ENCODE results near the gene ST7. TPM values are rescaled to one million over a fixed set of nuclear protein-coding genes. Genes with fewer than 3 reads are reported as not detected.
A peak's percentile ranks its signal among the peaks of the same experiment; 100 is the strongest.

Gene ST7
- total RNA-seq, 2 donors from 2014 or later = 7.6 to 9.8 TPM

DNA sequence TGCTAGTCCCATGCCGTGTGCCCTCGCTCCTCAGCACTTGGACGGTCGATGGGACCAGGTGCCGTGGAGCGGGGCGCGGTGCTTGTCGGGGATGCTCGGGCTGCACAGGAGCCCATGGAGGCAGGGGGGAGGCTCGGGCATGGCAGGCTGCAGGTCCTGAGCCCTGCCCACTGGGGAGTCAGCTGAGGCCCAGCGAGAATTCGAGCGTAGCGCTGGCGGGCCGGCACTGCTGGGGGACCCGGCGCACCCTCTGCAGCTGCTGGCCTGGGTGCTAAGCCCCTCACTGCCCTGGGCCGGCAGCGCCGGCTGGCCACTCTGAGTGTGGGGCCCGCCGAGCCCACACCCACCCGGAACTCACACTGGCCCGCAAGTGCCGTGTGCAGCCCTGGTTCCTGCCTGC, 44.7 kb downstream of the ST7 start:
- Mint-ChIP-seq H3K27ac (no peak overlapping the region), H3K9me3 (no peaks in the 10 kb centered on the region), H3K4me3 (no peak overlapping the region), H3K36me3 (no peaks in the 10 kb centered on the region), H3K4me1 (ENCODE audit: low read depth in 2 of 2) (peaks cover 0 to 3% of the 10 kb centered on the region in 2 donors), H3K27me3 (no peaks in the 10 kb centered on the region)
- DNase-seq (ENCODE audit: low spot score) = no peak
- ATAC-seq = no peak

DNA sequence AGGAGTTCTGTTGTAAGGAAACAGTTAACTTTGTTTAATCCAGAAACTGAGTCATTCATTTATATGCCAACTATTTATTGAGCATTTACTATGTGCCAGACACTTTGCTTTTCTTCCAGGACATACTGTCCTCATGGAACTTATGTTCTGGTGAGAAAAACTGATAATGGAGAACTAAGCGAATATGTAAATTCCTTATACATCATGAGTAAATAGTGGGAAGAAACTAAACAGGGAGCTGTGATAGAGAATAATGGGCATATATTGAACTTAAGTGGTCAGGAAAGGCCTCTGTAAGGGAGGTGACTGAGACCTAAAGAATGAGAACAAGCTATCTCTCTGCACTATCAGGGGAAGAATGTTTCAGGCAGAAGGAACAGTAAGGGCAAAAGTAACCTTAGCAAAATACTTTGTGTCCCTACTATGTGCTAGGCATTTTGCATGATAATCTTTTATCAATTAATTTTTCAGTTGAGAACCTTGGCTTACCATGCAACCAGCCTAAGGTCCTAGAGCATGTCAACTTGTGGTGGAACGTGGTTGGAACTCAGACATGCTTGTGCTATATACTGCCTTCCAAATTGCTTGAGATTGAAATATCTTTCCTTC, 45.4 kb downstream of the ST7 start:
- Mint-ChIP-seq H3K4me1 (ENCODE audit: low read depth in 2 of 2) (peaks cover 0 to 3% of the 10 kb centered on the region in 2 donors), H3K36me3 (no peaks in the 10 kb centered on the region), H3K9me3 (no peaks in the 10 kb centered on the region), H3K27ac (no peak overlapping the region), H3K27me3 (no peaks in the 10 kb centered on the region), H3K4me3 (no peak overlapping the region)
- DNase-seq (ENCODE audit: low spot score) = no peak
- no peak for ATAC-seq

DNA sequence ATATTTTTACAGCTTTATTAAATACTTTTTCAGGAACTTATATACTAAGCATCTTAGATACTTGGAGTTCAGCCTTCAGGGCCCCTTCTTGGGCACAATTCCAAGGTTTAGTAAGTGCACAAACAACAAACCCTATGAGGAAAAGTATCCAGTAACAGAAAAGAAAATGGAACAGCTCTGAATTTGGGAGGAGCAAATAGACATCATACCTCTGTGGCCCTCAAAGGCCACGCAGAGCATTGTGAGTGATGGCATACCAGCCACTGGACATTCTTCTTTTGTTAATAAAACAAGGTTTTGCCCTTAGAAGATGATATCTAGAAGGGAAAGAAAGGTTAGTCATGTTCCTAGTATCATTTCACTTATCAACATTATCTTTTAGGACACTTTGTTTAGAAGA, 46.0 kb downstream of the ST7 start:
- Mint-ChIP-seq H3K36me3 (no peaks in the 10 kb centered on the region), H3K9me3 (no peaks in the 10 kb centered on the region), H3K27me3 (no peaks in the 10 kb centered on the region), H3K27ac (no peak overlapping the region), H3K4me3 (no peak overlapping the region), H3K4me1 (ENCODE audit: low read depth in 2 of 2) (peaks cover 0 to 3% of the 10 kb centered on the region in 2 donors)
- DNase-seq (ENCODE audit: low spot score) (no peak), ATAC-seq (no peak)

DNA sequence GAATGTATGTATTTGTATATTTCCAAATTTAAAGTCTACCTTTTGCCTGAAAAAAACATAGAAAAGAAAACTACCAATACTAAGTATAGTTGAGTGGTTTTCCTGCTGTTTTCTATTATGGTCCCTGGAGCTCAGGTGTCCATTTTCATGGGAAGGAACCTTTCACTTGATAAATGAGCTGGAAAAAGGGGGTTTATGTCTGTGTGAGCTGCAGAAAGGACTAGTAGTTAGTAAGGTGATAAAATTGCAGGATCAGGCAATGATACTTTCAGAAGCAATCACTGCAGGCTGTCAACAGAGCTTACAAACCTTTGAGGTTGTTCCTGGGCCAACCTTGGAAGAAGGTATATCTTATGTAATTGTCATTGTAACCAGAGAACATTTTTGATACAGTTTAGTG, 48.0 kb downstream of the ST7 start:
- H3K27me3 Mint-ChIP-seq = no peaks in the 10 kb centered on the region
- no peak overlapping the region for H3K4me3 Mint-ChIP-seq
- peaks cover 0 to 3% of the 10 kb centered on the region in 2 donors for H3K4me1 Mint-ChIP-seq (ENCODE audit: low read depth in 2 of 2)
- H3K27ac Mint-ChIP-seq = no peak overlapping the region
- DNase-seq (ENCODE audit: low spot score) = no peak
- no peaks in the 10 kb centered on the region for H3K9me3 Mint-ChIP-seq
- no peaks in the 10 kb centered on the region for H3K36me3 Mint-ChIP-seq
- no peak for ATAC-seq

DNA sequence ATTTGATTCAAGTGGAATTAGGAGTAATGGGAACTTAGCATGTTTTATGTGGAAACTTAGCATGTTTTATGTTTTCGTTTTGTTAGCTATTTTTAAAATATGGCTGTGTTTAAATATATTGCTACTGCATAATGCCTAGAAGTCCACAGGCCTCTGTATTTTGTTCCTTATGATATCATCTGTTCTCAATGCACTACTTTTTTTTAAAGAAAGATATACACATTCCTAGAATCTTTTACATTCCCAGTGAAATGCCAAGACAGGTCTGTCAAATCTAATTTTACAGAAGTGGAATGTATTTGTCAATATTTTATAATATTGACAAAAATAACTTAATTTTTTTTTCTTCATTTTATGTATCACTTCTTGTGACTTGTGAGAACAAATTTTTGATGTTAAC, 51.6 kb downstream of the ST7 start:
- no peak overlapping the region for H3K4me3 Mint-ChIP-seq
- H3K9me3 Mint-ChIP-seq = no peaks in the 10 kb centered on the region
- no peak for ATAC-seq
- H3K36me3 Mint-ChIP-seq = no peaks in the 10 kb centered on the region
- H3K4me1 Mint-ChIP-seq (ENCODE audit: low read depth in 2 of 2) = peaks cover 12 to 25% of the 10 kb centered on the region in 2 donors
- DNase-seq (ENCODE audit: low spot score) = no peak
- no peak overlapping the region for H3K27ac Mint-ChIP-seq
- H3K27me3 Mint-ChIP-seq = no peaks in the 10 kb centered on the region

DNA sequence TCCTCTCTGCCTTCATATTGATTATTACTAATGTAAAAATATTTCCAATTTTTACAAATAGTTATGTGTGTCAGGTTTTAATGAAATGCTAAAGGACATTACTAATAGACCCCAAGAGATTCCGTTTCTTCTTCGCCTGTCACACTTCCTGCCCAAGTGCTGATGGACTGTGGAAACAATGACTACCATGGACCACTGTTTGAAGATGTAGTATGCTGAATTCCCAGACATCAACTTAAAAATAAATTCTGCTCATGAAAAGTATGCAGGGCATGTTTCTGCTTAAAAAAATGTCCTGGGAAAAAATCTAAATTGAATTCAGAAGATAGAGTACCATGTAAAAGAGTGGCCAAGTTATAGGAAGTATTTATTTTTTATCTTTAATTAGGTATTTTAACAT, 52.1 kb downstream of the ST7 start:
- H3K36me3 Mint-ChIP-seq = no peaks in the 10 kb centered on the region
- peaks cover 17 to 31% of the 10 kb centered on the region in 2 donors for H3K4me1 Mint-ChIP-seq (ENCODE audit: low read depth in 2 of 2)
- no peak overlapping the region for H3K27ac Mint-ChIP-seq
- no peaks in the 10 kb centered on the region for H3K9me3 Mint-ChIP-seq
- no peak overlapping the region for H3K4me3 Mint-ChIP-seq
- no peak for ATAC-seq
- H3K27me3 Mint-ChIP-seq = no peaks in the 10 kb centered on the region
- DNase-seq (ENCODE audit: low spot score) = no peak

DNA sequence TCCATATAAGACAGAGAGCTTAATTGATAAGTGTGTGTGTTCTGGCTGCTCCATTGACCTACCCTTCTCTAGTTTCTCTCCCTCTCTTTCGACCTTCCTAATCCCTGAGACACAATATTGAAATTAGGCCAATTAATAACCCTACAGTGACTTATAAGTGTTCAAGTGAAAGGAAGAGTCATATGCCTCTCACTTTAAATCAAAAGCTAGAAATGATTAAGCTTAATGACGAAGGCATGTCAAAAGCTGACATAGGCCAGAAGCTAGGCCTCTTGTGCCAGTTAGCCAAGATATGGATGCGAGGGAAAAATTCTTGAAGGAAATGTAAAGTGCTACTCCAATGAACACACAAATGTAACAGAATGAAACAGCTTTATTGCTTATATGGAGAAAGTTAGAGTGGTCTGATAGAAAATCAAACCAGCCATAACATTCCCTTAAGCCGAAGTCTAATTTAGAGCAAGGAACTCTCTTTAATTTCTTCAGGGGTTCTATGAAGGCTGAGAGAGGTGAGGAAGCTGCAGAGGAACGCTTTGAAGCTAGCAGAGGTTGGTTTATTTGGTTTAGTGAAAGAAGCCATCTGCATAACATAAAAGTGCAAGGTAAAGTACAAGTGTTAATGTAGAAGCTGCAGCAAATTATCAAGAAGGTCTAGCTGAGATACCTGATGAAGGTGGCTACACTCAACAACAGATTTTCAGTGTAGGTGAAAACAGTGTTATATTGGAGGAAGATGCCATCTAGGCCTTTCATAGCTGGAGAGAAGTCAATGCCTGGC, 53.8 kb downstream of the ST7 start:
- peaks cover 32 to 46% of the 10 kb centered on the region in 2 donors for H3K4me1 Mint-ChIP-seq (ENCODE audit: low read depth in 2 of 2)
- ATAC-seq (no peak), DNase-seq (ENCODE audit: low spot score) (no peak)
- H3K4me3 Mint-ChIP-seq = peak overlapping the region; percentile 0
- no peaks in the 10 kb centered on the region for H3K9me3 Mint-ChIP-seq
- H3K27ac Mint-ChIP-seq = no peak overlapping the region
- H3K27me3 Mint-ChIP-seq = no peaks in the 10 kb centered on the region
- H3K36me3 Mint-ChIP-seq = no peaks in the 10 kb centered on the region

DNA sequence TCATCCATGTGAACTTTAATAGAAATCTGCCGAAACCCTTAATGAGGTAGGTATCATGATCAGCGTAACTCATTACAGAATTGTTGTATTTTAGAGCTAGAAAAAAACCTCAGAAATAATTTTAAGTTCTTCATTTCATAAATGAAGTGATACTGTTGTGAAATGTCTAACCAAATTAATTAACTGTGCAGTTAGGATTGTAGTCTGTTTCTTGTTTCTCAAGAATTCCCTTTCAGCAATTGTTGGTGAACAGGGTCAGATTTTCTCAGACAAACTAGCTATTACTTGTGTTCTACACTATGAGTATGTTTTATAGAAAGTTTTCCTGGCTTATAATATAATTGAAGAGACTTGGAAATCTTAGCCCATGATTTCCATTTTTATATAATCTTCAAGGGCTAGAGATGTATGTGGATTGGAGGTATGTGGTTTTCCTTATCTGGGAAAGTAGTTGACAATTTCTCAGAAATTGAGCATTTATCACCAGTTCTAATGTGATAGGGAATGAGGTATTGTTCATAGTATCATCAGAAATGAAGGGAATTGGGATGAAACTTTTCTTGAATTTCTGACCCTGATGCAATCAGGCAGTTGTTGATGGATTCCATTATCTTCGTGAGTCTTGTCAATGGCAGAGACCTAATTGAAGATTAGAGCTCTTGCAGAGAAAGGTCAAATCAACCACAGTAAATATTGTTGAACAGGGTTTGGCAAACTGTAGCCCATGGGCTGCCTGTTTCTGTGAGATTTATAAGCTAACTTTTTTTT, 55.0 kb downstream of the ST7 start:
- H3K27me3 Mint-ChIP-seq = no peaks in the 10 kb centered on the region
- H3K4me1 Mint-ChIP-seq (ENCODE audit: low read depth in 2 of 2) = peaks cover 32 to 46% of the 10 kb centered on the region in 2 donors
- H3K4me3 Mint-ChIP-seq = no peak overlapping the region
- ATAC-seq (no peak), DNase-seq (ENCODE audit: low spot score) (no peak)
- H3K27ac Mint-ChIP-seq = no peak overlapping the region
- no peaks in the 10 kb centered on the region for H3K36me3 Mint-ChIP-seq
- H3K9me3 Mint-ChIP-seq = no peaks in the 10 kb centered on the region

DNA sequence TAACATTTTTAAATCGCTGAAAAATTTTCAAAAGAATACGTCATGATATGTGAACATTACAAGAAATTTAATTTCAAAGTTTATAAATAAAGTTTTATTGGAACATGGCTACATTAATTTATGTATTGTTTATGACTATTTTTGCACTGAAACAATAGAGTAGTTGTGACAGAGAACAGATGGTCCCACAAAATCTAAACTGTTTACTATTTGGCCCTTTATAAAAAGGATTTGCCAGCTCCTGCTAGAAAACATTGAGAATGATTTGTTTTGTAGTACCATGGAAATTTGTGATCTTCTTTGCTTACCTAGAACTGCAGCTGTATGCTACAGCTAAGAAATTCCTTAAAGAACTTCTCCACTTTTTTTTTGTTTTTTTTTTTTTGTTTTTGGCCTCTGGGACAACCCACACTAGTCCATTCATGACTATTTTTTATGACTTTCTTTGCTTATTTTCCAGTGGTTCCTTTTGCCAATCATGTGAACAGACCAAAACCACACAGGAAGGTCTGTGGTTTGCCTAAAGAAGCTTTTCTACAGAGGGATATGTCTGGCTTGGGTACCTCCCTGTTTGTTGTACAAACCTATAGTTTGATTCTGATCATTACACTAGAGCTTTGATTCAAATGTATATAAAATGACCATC, 55.7 kb downstream of the ST7 start:
- Mint-ChIP-seq H3K27me3 (no peaks in the 10 kb centered on the region), H3K9me3 (no peaks in the 10 kb centered on the region), H3K27ac (peak overlapping the region in 1 of 2 donors; percentile 57), H3K4me3 (peak overlapping the region; percentile 65), H3K4me1 (ENCODE audit: low read depth in 2 of 2) (peaks cover 32 to 46% of the 10 kb centered on the region in 2 donors), H3K36me3 (no peaks in the 10 kb centered on the region)
- DNase-seq (ENCODE audit: low spot score) = no peak
- peak; percentile 52 to 57 for ATAC-seq

DNA sequence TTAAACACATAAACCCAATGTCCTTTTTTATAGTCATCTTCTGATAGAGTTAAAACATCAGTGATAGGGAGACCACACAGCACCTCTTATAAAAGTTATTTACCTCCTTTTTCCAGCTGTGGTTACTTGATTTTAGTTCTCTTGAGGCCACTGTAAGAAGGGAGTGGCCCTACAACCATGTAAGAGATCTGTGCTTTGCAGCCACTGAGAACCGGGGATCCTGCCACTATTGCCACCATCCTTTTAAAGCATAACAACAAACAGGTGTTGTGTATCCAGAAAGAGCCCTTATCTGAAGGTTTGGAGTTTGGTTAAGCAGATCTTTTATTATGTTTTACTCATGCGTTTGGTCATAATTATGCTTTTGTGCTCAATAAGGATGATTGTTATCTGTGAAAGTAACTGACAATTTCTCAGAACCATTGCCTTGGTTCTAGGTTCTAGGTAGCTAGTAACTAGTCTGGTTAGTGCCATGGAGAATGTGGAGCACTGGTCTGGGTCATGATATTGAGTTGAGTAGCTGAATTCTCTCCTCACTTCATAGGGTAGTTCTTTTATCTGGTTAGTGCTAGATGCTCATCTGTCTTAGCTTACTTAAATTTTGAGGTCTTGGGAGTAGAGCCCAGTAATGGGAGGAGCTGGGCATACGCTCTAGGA, 56.5 kb downstream of the ST7 start:
- Mint-ChIP-seq H3K27me3 (no peaks in the 10 kb centered on the region), H3K4me1 (ENCODE audit: low read depth in 2 of 2) (peaks cover 35 to 46% of the 10 kb centered on the region in 2 donors), H3K9me3 (no peaks in the 10 kb centered on the region), H3K4me3 (peak overlapping the region; percentile 84), H3K27ac (peak overlapping the region in 1 of 2 donors; percentile 70), H3K36me3 (no peaks in the 10 kb centered on the region)
- ATAC-seq (no peak), DNase-seq (ENCODE audit: low spot score) (no peak)

DNA sequence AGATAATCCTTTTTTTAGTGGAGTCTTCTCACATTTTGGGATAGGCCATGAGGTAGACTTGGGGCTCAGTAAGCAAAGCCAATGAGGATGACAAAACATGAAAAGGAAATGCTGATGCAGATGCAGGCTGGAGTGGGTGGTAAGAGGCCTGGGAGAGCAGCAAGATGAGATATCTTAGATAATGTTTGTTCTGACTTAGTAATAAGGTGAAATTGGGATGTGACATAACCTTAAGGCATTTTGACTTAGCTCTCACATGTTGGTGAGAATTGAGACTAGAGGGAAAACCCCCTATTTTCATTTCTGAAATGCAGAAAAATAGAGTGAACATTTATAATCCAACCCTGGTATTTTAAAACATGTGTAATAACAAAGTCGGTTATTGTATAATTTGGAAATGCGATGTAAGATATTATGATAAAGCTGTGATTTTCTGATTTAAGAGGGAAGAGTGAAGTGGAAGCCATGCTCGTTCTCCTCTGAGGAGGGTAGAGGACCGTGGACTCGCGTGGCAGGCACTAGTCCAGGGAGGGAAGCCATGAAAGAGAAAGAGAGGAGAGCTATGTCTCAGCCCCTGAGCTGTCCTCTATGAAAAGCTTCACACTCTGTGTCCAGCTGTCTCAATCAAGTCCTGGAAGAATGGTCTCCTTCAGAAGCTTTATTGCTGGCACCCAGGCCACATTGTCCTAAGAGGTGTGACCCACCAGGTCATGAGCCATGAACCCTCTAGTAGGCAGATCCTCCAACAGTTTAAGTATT, 57.3 kb downstream of the ST7 start:
- no peaks in the 10 kb centered on the region for H3K9me3 Mint-ChIP-seq
- DNase-seq (ENCODE audit: low spot score) (no peak), ATAC-seq (peak; percentile 71 to 76)
- peaks cover 40 to 51% of the 10 kb centered on the region in 2 donors for H3K4me1 Mint-ChIP-seq (ENCODE audit: low read depth in 2 of 2)
- H3K27ac Mint-ChIP-seq = peak overlapping the region; percentile 37 to 70
- no peaks in the 10 kb centered on the region for H3K27me3 Mint-ChIP-seq
- no peaks in the 10 kb centered on the region for H3K36me3 Mint-ChIP-seq
- peak overlapping the region; percentile 84 for H3K4me3 Mint-ChIP-seq

DNA sequence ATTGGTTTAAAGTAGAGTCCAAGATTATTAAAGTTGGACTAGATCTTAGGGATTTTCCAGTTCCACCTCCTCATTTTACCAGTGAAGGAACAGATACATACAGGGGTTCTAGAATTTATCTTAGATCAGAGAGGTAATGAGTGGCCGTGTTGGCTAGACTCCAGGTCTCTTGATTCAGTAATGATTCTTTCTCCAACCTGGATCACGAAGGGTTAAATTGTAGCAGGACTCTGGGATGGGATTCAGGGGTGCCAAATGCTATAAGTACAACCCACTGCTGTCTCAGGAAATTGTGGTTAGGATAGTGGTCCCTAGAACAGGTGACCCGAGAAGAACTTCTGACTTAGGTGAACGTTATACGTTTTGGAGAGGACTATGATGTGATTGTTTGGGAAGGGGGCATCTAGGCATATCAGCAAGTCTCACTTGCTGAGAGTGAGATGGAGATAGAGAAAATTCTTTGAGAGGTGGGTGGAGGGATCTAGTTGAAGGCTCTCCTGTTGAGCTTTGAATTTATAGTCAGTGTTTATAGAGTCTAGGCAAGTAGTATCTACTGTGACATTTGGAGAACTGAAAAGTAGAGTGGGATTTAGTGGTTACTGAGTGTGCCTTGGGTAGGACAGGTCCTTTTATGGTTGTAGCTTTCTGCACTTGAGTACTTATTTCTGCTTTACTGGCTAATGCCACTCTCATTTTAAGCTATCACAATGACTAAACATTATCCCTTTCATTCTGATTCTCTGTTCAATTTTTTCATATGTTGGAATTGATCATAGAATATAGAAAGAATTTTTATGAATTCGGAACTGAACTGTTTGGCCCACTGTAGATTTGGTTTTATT, 58.3 kb downstream of the ST7 start:
- no peaks in the 10 kb centered on the region for H3K36me3 Mint-ChIP-seq
- peak; percentile 74 to 85 for ATAC-seq
- H3K27me3 Mint-ChIP-seq = no peaks in the 10 kb centered on the region
- peaks cover 42 to 56% of the 10 kb centered on the region in 2 donors for H3K4me1 Mint-ChIP-seq (ENCODE audit: low read depth in 2 of 2)
- peak overlapping the region; percentile 37 to 70 for H3K27ac Mint-ChIP-seq
- peak overlapping the region; percentile 84 for H3K4me3 Mint-ChIP-seq
- no peaks in the 10 kb centered on the region for H3K9me3 Mint-ChIP-seq
- no peak for DNase-seq (ENCODE audit: low spot score)
